Measurements from ENCODE around the gene CRIP1. TPM values are rescaled to one million over a fixed set of nuclear protein-coding genes. Genes with fewer than 3 reads are reported as not detected.

The CRIP1 gene
- total RNA-seq, 3 donors from 2014 or later: 24.1 to 32.8 (median 32.8) TPM

GRCh38 chr14:105478398-105479251 lies 8.1 kb upstream of the CRIP1 start:
- H3K27me3 ChIP-seq: no peaks in the 10 kb centered on the region
- peaks cover 38 to 45% of the 10 kb centered on the region in 2 donors for H3K4me1 ChIP-seq
- no peaks in the 10 kb centered on the region for H3K9me3 ChIP-seq
- H3K4me3 ChIP-seq: no peak overlapping the region
- no peak for DNase-seq (ENCODE audit: low spot score in 2 of 2)
- TF ChIP-seq POLR2AphosphoS5 (IDR thresholded peaks at IDR 0.05): no peak
- no peak for TF ChIP-seq POLR2A (IDR thresholded peaks at IDR 0.05)
- TF ChIP-seq, protein P1, sequence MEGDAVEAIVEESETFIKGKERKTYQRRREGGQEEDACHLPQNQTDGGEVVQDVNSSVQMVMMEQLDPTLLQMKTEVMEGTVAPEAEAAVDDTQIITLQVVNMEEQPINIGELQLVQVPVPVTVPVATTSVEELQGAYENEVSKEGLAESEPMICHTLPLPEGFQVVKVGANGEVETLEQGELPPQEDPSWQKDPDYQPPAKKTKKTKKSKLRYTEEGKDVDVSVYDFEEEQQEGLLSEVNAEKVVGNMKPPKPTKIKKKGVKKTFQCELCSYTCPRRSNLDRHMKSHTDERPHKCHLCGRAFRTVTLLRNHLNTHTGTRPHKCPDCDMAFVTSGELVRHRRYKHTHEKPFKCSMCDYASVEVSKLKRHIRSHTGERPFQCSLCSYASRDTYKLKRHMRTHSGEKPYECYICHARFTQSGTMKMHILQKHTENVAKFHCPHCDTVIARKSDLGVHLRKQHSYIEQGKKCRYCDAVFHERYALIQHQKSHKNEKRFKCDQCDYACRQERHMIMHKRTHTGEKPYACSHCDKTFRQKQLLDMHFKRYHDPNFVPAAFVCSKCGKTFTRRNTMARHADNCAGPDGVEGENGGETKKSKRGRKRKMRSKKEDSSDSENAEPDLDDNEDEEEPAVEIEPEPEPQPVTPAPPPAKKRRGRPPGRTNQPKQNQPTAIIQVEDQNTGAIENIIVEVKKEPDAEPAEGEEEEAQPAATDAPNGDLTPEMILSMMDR (IDR thresholded peaks at IDR 0.05): no peak
- no peaks in the 10 kb centered on the region for H3K36me3 ChIP-seq
- H3K27ac ChIP-seq: peak overlapping the region in 1 of 2 donors; percentile 100
- intact Hi-C loops (cut with DNase I; ENCODE audit: low total_unique reads): no loop called here

DNA sequence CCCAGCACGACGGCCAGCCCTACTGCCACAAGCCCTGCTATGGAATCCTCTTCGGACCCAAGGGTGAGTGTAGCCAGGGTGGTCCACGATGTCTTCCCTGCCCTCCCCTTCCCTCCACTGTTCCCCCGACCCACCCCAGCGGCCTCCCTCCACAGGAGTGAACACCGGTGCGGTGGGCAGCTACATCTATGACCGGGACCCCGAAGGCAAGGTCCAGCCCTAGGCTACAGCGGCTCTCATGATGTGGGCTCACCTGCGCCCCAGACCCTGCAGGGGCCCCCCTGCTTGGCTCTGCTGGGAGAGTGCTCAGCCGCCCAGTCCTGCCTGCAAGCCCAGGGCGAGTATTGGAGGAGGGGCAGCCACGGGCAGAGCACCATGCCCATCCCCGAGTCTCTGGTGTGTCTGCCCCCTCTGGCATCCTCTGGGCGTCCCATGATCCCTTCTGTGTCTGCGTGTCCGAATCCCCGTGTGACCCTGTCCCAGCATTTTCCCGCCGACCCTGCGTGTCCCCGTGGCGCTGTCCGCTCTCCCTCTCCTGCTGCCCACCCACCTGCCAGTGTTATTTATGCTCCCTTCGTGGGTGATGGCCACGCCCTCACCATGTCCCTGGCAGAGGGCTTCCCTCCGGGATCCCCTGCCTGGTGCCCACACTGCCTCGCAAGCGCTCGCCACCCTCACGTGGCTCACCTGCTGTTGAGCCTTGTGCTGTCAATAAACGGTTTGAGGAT lies 7.1 kb upstream of the CRIP1 start:
- TF ChIP-seq, protein P1 (IDR thresholded peaks at IDR 0.05): no peak
- TF ChIP-seq POLR2AphosphoS5 (IDR thresholded peaks at IDR 0.05): no peak
- no peak for TF ChIP-seq POLR2A (IDR thresholded peaks at IDR 0.05)
- intact Hi-C loops (cut with DNase I; ENCODE audit: low total_unique reads): no loop called here
- no peak for DNase-seq (ENCODE audit: low spot score in 2 of 2)
- Histone ChIP-seq H3K9me3 (no peaks in the 10 kb centered on the region), H3K27me3 (no peaks in the 10 kb centered on the region), H3K4me1 (peaks cover 42 to 53% of the 10 kb centered on the region in 2 donors), H3K27ac (peak overlapping the region; percentile 99 to 100), H3K4me3 (no peak overlapping the region), H3K36me3 (no peaks in the 10 kb centered on the region)

DNA sequence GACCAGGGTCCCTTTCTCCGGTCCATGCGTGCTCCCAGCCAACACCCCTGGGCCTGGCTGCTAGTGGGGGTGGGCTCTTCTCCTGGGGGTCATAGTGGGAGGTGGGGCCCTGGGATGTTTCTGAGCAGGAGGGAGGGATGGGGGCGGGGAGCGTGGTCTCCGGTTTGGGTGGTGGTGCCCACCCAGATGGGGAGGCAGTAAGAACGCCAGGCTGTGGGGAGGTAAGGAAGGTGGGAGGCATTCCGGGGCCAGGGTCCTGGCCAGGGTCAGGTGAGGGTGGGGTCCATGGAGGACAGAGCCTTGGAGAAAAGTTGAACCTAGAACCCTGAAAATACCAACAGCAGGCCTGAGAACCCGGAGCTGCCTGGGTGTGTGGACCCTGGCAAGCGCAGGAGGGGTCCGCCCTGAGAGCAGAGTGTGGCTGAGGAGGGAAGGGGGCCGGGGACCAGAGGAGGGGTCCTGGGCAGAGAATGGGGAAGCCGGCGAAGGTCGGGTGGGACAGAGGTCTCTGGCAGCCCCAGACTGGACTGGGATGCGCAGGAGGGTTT lies 6.4 kb upstream of the CRIP1 start:
- no peak for DNase-seq (ENCODE audit: low spot score in 2 of 2)
- Histone ChIP-seq H3K4me1 (peaks cover 37 to 57% of the 10 kb centered on the region in 2 donors), H3K4me3 (peak overlapping the region in 1 of 3 donors; percentile 67), H3K27ac (peak overlapping the region; percentile 99 to 100), H3K9me3 (no peaks in the 10 kb centered on the region), H3K36me3 (no peaks in the 10 kb centered on the region), H3K27me3 (no peaks in the 10 kb centered on the region)
- intact Hi-C loops (cut with DNase I; ENCODE audit: low total_unique reads): no loop called here
- TF ChIP-seq POLR2AphosphoS5 (IDR thresholded peaks at IDR 0.05): no peak
- no peak for TF ChIP-seq POLR2A (IDR thresholded peaks at IDR 0.05)
- TF ChIP-seq, protein P1 (IDR thresholded peaks at IDR 0.05): no peak

DNA sequence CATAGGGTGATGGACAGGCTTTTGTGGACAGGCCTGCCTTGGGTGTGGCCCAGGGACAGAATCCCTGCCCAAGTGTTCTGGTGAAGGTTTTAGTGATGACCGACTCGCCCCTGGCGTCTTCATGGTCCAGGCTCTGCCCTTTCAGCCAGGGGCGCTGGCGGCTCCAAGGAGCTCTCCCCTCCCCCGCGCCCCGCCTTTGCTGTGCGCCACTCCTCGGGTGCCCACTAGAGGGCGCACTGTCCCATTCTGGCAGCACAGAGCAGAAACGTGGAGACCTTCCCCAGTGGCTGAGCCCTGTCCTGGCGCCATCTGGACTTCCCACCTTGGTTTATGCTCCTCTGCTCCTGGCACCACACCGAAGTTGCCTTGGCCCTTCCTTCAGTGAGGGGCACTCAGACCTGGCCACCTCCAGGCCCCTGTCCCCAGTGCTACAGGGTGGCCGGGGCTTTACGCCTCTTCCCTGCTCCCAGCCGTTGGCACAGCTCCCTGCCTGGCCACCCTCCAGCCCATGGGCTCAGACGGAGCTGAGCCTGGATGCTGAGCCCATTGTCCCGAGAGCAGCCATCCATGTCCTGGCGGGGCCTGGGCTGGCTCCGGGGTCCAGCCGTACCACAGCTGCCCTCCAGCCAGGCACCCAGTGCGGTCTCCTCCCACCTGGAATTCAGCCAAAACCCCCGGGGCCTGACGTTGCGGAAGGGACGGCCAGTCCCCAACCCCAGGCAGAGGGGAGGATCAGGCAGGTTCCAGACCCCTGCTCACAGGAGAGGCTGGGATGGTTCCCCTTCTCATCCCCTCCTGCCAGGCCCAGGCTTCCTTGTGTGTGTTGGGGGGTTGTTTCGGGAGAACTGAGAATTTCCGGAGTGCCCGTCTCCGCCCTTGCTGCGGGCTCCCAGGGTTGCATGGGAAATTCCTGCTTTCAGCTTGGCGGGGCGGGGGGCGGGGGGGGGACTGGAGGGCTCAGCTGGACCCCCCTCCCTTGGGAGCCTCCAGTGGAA lies 5.6 kb upstream of the CRIP1 start:
- TF ChIP-seq POLR2A (IDR thresholded peaks at IDR 0.05) (no peak), POLR2AphosphoS5 (IDR thresholded peaks at IDR 0.05) (peak; percentile 72 to 82 (median 78))
- TF ChIP-seq, protein P1 (IDR thresholded peaks at IDR 0.05): peak; percentile 99 to 100 (median 99)
- peak; percentile 85 to 93 for DNase-seq (ENCODE audit: low spot score in 2 of 2)
- Histone ChIP-seq H3K27me3 (no peaks in the 10 kb centered on the region), H3K4me1 (peaks cover 37 to 54% of the 10 kb centered on the region in 2 donors), H3K9me3 (no peaks in the 10 kb centered on the region), H3K27ac (peak overlapping the region; percentile 99 to 100), H3K4me3 (peak overlapping the region; percentile 41 to 67 (median 41)), H3K36me3 (no peaks in the 10 kb centered on the region)
- intact Hi-C loops (cut with DNase I; ENCODE audit: low total_unique reads): no loop called here

Data from breast epithelium (tissue), 4 donors.